ENCODE measurements around the gene VSIG10.

DNA sequence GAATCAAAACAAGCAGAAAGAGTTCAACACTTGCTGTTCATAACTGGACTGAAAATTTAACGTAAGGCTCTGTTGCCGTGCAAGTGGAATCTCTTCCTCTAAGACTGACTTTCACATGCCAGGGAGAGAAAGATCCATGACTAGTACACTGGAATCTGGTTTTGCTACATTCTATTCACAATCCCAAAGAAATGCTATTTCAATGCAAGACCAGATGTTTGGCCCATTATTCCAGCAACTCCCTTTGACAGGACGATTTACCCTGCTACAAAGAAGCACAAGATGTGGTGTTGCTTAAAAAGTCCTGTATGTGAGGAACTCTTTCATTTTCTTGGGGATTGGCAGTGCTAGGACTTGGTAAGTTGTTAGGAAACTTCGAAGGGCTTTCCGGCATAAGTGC is 69.9 kb downstream of the VSIG10 start:
- TF ChIP-seq, protein P1, sequence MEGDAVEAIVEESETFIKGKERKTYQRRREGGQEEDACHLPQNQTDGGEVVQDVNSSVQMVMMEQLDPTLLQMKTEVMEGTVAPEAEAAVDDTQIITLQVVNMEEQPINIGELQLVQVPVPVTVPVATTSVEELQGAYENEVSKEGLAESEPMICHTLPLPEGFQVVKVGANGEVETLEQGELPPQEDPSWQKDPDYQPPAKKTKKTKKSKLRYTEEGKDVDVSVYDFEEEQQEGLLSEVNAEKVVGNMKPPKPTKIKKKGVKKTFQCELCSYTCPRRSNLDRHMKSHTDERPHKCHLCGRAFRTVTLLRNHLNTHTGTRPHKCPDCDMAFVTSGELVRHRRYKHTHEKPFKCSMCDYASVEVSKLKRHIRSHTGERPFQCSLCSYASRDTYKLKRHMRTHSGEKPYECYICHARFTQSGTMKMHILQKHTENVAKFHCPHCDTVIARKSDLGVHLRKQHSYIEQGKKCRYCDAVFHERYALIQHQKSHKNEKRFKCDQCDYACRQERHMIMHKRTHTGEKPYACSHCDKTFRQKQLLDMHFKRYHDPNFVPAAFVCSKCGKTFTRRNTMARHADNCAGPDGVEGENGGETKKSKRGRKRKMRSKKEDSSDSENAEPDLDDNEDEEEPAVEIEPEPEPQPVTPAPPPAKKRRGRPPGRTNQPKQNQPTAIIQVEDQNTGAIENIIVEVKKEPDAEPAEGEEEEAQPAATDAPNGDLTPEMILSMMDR (IDR thresholded peaks at IDR 0.05 in 4 of 5, conservative IDR thresholded peaks at IDR 0.05 in 1 of 5): no peak
- no peak for TF ChIP-seq POLR2A (IDR thresholded peaks at IDR 0.05)

Measured in gastrocnemius medialis (tissue), 4 donors.